Kidney (tissue), 14 donors: Measurements from ENCODE around the gene C9. TPM values are rescaled to one million over a fixed set of nuclear protein-coding genes. Genes with fewer than 3 reads are reported as not detected.

ENCODE experiments used
- DNase-seq, 5 donors: peaks; one replicate each; pipeline ENCODE4 v3.0.0-alpha.2; 2013 to 2020
- FAIRE-seq: peaks from 2 replicates; lab custom pipeline; 2012; peaks lifted over from hg19 to GRCh38; lab: Jason Lieb, UNC
- H3K27ac ChIP-seq, 2 donors: one replicate each; pipeline ENCODE4 v1.7.0; 2013; ENCODE audit warnings: low read depth in 2 of 2, low read length in 2 of 2, inconsistent platforms in 1 of 2
- H3K27me3 ChIP-seq: one replicate; pipeline ENCODE4 v1.7.1; 2013; ENCODE audit warnings: low read length, inconsistent platforms; ENCODE audit not compliant: control insufficient read depth, insufficient read depth
- H3K36me3 ChIP-seq, 3 donors: one replicate each; pipeline versions ENCODE4 v1.7.0 to v1.7.1; 2013; ENCODE audit warnings: low read length in 3 of 3, control low read depth in 1 of 3, inconsistent platforms in 1 of 3; ENCODE audit not compliant: insufficient read depth in 3 of 3, control insufficient read depth in 2 of 3
- H3K4me1 ChIP-seq, 3 donors: one replicate each; pipeline versions ENCODE4 v1.7.0 to v1.7.1; 2013; ENCODE audit warnings: low read length in 3 of 3, inconsistent platforms in 1 of 3, low read depth in 1 of 3; ENCODE audit not compliant: control insufficient read depth in 2 of 3, insufficient read depth in 2 of 3
- H3K4me3 ChIP-seq, 3 donors: one replicate each; pipeline versions ENCODE4 v1.7.0 to v1.8.1; 2013; ENCODE audit warnings: low read length in 3 of 3, control low read depth in 1 of 3, inconsistent platforms in 1 of 3
- H3K9ac ChIP-seq, 3 donors: one replicate each; pipeline versions ENCODE4 v1.7.0 to v1.7.1; 2013; ENCODE audit warnings: low read length in 3 of 3, control low read depth in 1 of 3, inconsistent platforms in 1 of 3
- H3K9me3 ChIP-seq, 3 donors: one replicate each; pipeline versions ENCODE4 v1.7.0 to v1.7.1; 2013; ENCODE audit warnings: low read length in 3 of 3, control low read depth in 1 of 3, inconsistent platforms in 1 of 3; ENCODE audit not compliant: control insufficient read depth in 2 of 3, insufficient read depth in 1 of 3
- CTCF ChIP-seq: IDR thresholded peaks from 3 replicates; pipeline ENCODE4 v1.5.1; 2012; ENCODE audit warnings: mild to moderate bottlenecking, moderate library complexity, borderline replicate concordance; ENCODE audit not compliant: insufficient read depth; ENCODE audit errors: extremely low read depth
- intact Hi-C: fragments of 100-400 bp; cut with DNase I; formaldehyde crosslinking; loops from one replicate; pipeline ENCODE4 v1.11.1; 2022
- polyA plus RNA-seq: library from polyadenylated mRNA; stranded (reverse); fragments of 350-450 nt; fragmentation: Illumina TruSeq; extraction: RNeasy Lipid Tissue Mini Kit (QIAGEN cat#74804); gene quantifications from one replicate; pipeline ENCODE4 v1.2.3, GENCODE V29; 2014; ENCODE audit warnings: low read depth, low replicate concordance; ENCODE audit not compliant: insufficient read depth
- total RNA-seq: library from RNA; stranded (reverse); fragmentation: NEBNext Ultra II Directional; extraction: Animal tissue kit (Norgen Biotek cat#: 25700); gene quantifications from one replicate; pipeline ENCODE4 v1.2.1, GENCODE V29; 2021
- donor health status: control.
- donor health status: control.
- donor health status: control.
- donor health status: control.
- donor health status: control.
- donor health status: DM: yes; HTN: yes; CAD: no.
- donor health status: Normal renal cell carcinoma (clear cell type).

The C9 gene
- total and polyA plus RNA-seq, 2 donors from 2014 or later: 1.5 to 4.5 TPM

DNA sequence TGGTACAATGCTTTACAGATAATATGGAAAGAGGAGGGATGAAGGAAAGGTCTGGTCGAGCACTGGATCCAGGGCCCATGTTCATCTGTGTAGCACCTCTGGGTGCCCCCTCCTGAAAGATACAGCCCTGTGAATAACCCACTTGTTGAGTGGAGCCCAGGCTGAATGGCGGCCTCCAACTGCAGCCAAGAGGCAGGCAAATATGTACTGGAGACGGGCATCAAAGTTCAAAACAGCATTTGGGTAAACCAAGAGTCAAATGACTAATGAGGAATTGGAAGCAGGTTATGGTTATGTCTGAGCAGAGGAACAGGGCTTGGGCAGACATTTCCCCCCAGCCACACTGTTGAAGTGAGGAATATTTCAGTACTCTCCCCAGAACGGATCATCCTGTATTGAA is 1.1 kb downstream of the C9 start:
- FAIRE-seq (no peak), DNase-seq (no peak)
- Histone ChIP-seq H3K36me3 (no peaks in the 10 kb centered on the region), H3K9ac (no peak overlapping the region), H3K27ac (no peak overlapping the region), H3K9me3 (no peaks in the 10 kb centered on the region), H3K4me3 (no peak overlapping the region), H3K27me3 (no peaks in the 10 kb centered on the region), H3K4me1 (peaks cover 0 to 4% (median 0%) of the 10 kb centered on the region in 3 donors)
- intact Hi-C loops: no loop called here
- no peak for TF ChIP-seq CTCF

DNA sequence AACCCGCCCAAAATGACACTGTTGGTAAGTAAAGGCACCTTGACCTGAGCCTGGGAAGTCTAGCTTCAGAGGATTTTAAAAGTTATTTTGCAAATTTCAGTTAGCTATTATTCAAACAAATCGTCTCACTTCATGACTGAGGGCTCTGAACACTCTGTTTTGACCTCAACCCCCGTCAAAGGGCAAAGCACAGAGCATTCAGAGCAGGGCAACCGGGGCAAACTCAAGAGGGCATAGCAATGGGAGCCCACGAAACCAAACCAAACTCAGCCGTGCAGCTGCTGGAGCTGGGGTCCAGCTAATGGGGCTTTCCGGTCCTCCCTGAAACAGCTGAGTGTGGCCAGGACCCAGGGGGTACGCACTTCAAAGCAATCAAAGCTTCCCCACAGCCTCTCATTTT is 1.6 kb downstream of the C9 start:
- H3K27ac ChIP-seq: no peak overlapping the region
- TF ChIP-seq CTCF: no peak
- H3K4me3 ChIP-seq: no peak overlapping the region
- intact Hi-C loops: no loop called here
- no peak for DNase-seq
- H3K9me3 ChIP-seq: no peaks in the 10 kb centered on the region
- peaks cover 0 to 4% (median 0%) of the 10 kb centered on the region in 3 donors for H3K4me1 ChIP-seq
- H3K36me3 ChIP-seq: no peaks in the 10 kb centered on the region
- no peaks in the 10 kb centered on the region for H3K27me3 ChIP-seq
- no peak for FAIRE-seq
- no peak overlapping the region for H3K9ac ChIP-seq

- TF ChIP-seq CTCF: no peak
- no peak for DNase-seq
- H3K27ac ChIP-seq: no peak overlapping the region
- no peak overlapping the region for H3K9ac ChIP-seq
- no peaks in the 10 kb centered on the region for H3K9me3 ChIP-seq
- no peaks in the 10 kb centered on the region for H3K27me3 ChIP-seq
- no peak for FAIRE-seq
- no peak overlapping the region for H3K4me3 ChIP-seq
- H3K36me3 ChIP-seq: no peaks in the 10 kb centered on the region
- peaks cover 0 to 4% (median 0%) of the 10 kb centered on the region in 3 donors for H3K4me1 ChIP-seq
- intact Hi-C loops: no loop called here
These were observed 3.0 kb downstream of the C9 start for GRCh38 chr5:39361306-39361705.
